HepG2 (cell line): Measurements from ENCODE around the gene CMPK2.

ENCODE experiments used
- FOXJ3 ChIP-seq: sonication (generic); formaldehyde crosslinking; IDR thresholded peaks from 2 replicates; pipeline ENCODE4 v1.4.0; 2020; ENCODE audit warnings: missing genetic modification reagents, mild to moderate bottlenecking, borderline replicate concordance
- IKZF4 ChIP-seq: sonication (generic); formaldehyde crosslinking; IDR thresholded peaks from 2 replicates; pipeline ENCODE4 v1.5.1; 2020; ENCODE audit warnings: borderline replicate concordance, mild to moderate bottlenecking, low read depth, missing genetic modification reagents; ENCODE audit errors: not compliant biosample characterization
- PBX3 ChIP-seq: sonication (generic); formaldehyde crosslinking; IDR thresholded peaks from 2 replicates; pipeline ENCODE4 v1.8.1; 2023; ENCODE audit warnings: missing genetic modification reagents, inconsistent platforms, borderline replicate concordance
- POLR2A ChIP-seq, 2 experiments: IDR thresholded peaks; 2 replicates each; pipeline ENCODE4 v1.6.1; 2011; ENCODE audit warnings: low read depth in 2 of 2, low read length in 2 of 2, mild to moderate bottlenecking in 1 of 2, moderate library complexity in 1 of 2; ENCODE audit not compliant: insufficient read depth in 1 of 2
- RBM39 ChIP-seq: fragments of 200-400 bp; formaldehyde crosslinking; IDR thresholded peaks from one replicate; pipeline ENCODE4 v1.6.1; 2018; ENCODE audit warnings: antibody characterized with exemption, mild to moderate bottlenecking, low read depth, low read length; ENCODE audit not compliant: poor library complexity, severe bottlenecking
- ZNF530 ChIP-seq: sonication (generic); formaldehyde crosslinking; IDR thresholded peaks from 2 replicates; pipeline ENCODE4 v1.5.0; 2020; ENCODE audit warnings: low read depth, mild to moderate bottlenecking, missing genetic modification reagents
- ZNF652 ChIP-seq: IDR thresholded peaks from 2 replicates; pipeline ENCODE4 v1.6.1; 2016; ENCODE audit warnings: low read depth, borderline replicate concordance

- TF ChIP-seq POLR2A (IDR thresholded peaks at IDR 0.05; ENCODE audit: insufficient read depth in 1 of 2, low read depth in 2 of 2, low read length in 2 of 2) (no peak), IKZF4 (CRISPR knock-in tag) (no peak), PBX3 (no peak), FOXJ3 (CRISPR knock-in tag) (no peak), ZNF530 (CRISPR knock-in tag) (no peak), RBM39 (no peak), ZNF652 (CRISPR knock-in tag) (no peak)
Observed at GRCh38 chr2:6823111-6823510, 42.6 kb downstream of the CMPK2 start.
